Suprapubic skin (tissue), 4 donors: ENCODE measurements around the gene ABCB11. TPM values are rescaled to one million over a fixed set of nuclear protein-coding genes. Genes with fewer than 3 reads are reported as not detected.

Experiments
- DNase-seq, 2 donors: peaks; one replicate each; pipeline ENCODE4 v3.0.0-alpha.2; 2019; ENCODE audit warnings: low spot score in 2 of 2
- H3K27ac ChIP-seq: fragments of 200-600 bp; sonication (generic); one replicate; pipeline ENCODE4 v1.5.1; 2019
- H3K27me3 ChIP-seq: fragments of 200-600 bp; sonication (generic); one replicate; pipeline ENCODE4 v1.5.1; 2019
- H3K36me3 ChIP-seq: fragments of 200-600 bp; sonication (generic); one replicate; pipeline ENCODE4 v1.5.1; 2019
- H3K4me1 ChIP-seq: fragments of 200-600 bp; sonication (generic); one replicate; pipeline ENCODE4 v1.5.1; 2019
- H3K4me3 ChIP-seq: fragments of 200-600 bp; sonication (generic); one replicate; pipeline ENCODE4 v1.5.1; 2019; ENCODE audit warnings: mild to moderate bottlenecking
- H3K9me3 ChIP-seq: fragments of 200-600 bp; sonication (generic); one replicate; pipeline ENCODE4 v1.5.1; 2019
- CTCF ChIP-seq, 2 donors: fragments of 200-600 bp in 1 of 2; fragments of 450-650 bp in 1 of 2; sonication (generic) in 1 of 2; IDR thresholded peaks; one replicate each; pipeline ENCODE4 v1.5.1; 2016 to 2019; ENCODE audit warnings: antibody characterized with exemption in 2 of 2, mild to moderate bottlenecking in 1 of 2, moderate library complexity in 1 of 2
- EP300 ChIP-seq: sonication (generic); formaldehyde crosslinking; IDR thresholded peaks from one replicate; pipeline ENCODE4 v1.6.1; 2017; ENCODE audit warnings: antibody characterized with exemption
- POLR2A ChIP-seq, 2 donors: fragments of 450-650 bp; IDR thresholded peaks; one replicate each; pipeline ENCODE4 v1.6.1; 2017; ENCODE audit warnings: antibody characterized with exemption in 2 of 2, mild to moderate bottlenecking in 2 of 2, moderate library complexity in 2 of 2
- POLR2AphosphoS5 ChIP-seq, 3 donors: sonication (generic); formaldehyde crosslinking; IDR thresholded peaks; one replicate each; pipeline ENCODE4 v1.6.1; 2017; ENCODE audit warnings: antibody characterized with exemption in 3 of 3
- whole genome bisulfite sequencing: methylation state at CpG from one replicate; pipeline ENCODE4 v1.1.5; 2018; 5-methylcytosine and 5-hydroxymethylcytosine counted together
- total RNA-seq, 4 donors: library from RNA; depleted of rRNA; stranded (reverse); fragments of >200 nt; gene quantifications; one replicate each; pipeline ENCODE4 v1.1.0, GENCODE V29; 2016

ABCB11 gene
- total RNA-seq, 4 donors from 2014 or later: 0.21 to 1.7 (median 0.28) TPM

- DNase-seq: no peak
- no peak overlapping the region for H3K27ac ChIP-seq
- no peaks in the 10 kb centered on the region for H3K9me3 ChIP-seq
- WGBS: 70% methylated on average over 4 of the region's 4 CpGs
- H3K27me3 ChIP-seq: no peaks in the 10 kb centered on the region
- TF ChIP-seq EP300 (no peak), POLR2A (IDR thresholded peaks at IDR 0.05) (no peak), CTCF (IDR thresholded peaks at IDR 0.05) (no peak)
- H3K4me3 ChIP-seq: no peak overlapping the region
- no peaks in the 10 kb centered on the region for H3K4me1 ChIP-seq
- H3K36me3 ChIP-seq: no peaks in the 10 kb centered on the region
Observed at GRCh38 chr2:168896783-168897182, 134.3 kb downstream of the ABCB11 start.

GRCh38 chr2:168895771-168896170, 135.4 kb downstream of the ABCB11 start:
- no peaks in the 10 kb centered on the region for H3K36me3 ChIP-seq
- DNase-seq: no peak
- H3K4me3 ChIP-seq: no peak overlapping the region
- H3K27me3 ChIP-seq: no peaks in the 10 kb centered on the region
- H3K4me1 ChIP-seq: no peaks in the 10 kb centered on the region
- no peaks in the 10 kb centered on the region for H3K9me3 ChIP-seq
- no peak overlapping the region for H3K27ac ChIP-seq
- TF ChIP-seq POLR2AphosphoS5 (IDR thresholded peaks at IDR 0.05) (no peak), EP300 (no peak), CTCF (IDR thresholded peaks at IDR 0.05) (no peak), POLR2A (IDR thresholded peaks at IDR 0.05) (no peak)

- no peaks in the 10 kb centered on the region for H3K9me3 ChIP-seq
- TF ChIP-seq POLR2AphosphoS5 (IDR thresholded peaks at IDR 0.05): no peak
Observed at GRCh38 chr2:168894720-168895119, 136.4 kb downstream of the ABCB11 start.

GRCh38 chr2:168894101-168894500, 137.0 kb downstream of the ABCB11 start:
- no peak for DNase-seq
- Histone ChIP-seq H3K36me3 (no peaks in the 10 kb centered on the region), H3K4me3 (no peak overlapping the region), H3K4me1 (peaks cover 6% of the 10 kb centered on the region), H3K27me3 (no peaks in the 10 kb centered on the region), H3K9me3 (no peaks in the 10 kb centered on the region), H3K27ac (no peak overlapping the region)
- TF ChIP-seq EP300 (no peak), CTCF (IDR thresholded peaks at IDR 0.05) (no peak), POLR2AphosphoS5 (IDR thresholded peaks at IDR 0.05) (no peak), POLR2A (IDR thresholded peaks at IDR 0.05) (no peak)
- WGBS: 80% methylated on average over 1 of the region's 1 CpG

More at GRCh38 chr2:168894720-168895119, 136.4 kb downstream of the ABCB11 start:
- Histone ChIP-seq H3K36me3 (no peaks in the 10 kb centered on the region), H3K27ac (no peak overlapping the region), H3K27me3 (no peaks in the 10 kb centered on the region), H3K4me1 (peaks cover 4% of the 10 kb centered on the region), H3K4me3 (no peak overlapping the region)
- DNase-seq: no peak

GRCh38 chr2:168892327-168892726, 138.8 kb downstream of the ABCB11 start:
- no peak for DNase-seq
- no peaks in the 10 kb centered on the region for H3K36me3 ChIP-seq
- H3K9me3 ChIP-seq: no peaks in the 10 kb centered on the region
- H3K4me1 ChIP-seq: peaks cover 6% of the 10 kb centered on the region
- TF ChIP-seq CTCF (IDR thresholded peaks at IDR 0.05): no peak
- TF ChIP-seq POLR2AphosphoS5 (IDR thresholded peaks at IDR 0.05): no peak
- no peak for TF ChIP-seq POLR2A (IDR thresholded peaks at IDR 0.05)
- no peak for TF ChIP-seq EP300
- no peaks in the 10 kb centered on the region for H3K27me3 ChIP-seq
- WGBS: 81% methylated on average over 3 of the region's 3 CpGs
- H3K4me3 ChIP-seq: no peak overlapping the region
- no peak overlapping the region for H3K27ac ChIP-seq

- peak in 1 of 3 donors; percentile 76 for TF ChIP-seq POLR2AphosphoS5 (IDR thresholded peaks at IDR 0.05)
- TF ChIP-seq CTCF (IDR thresholded peaks at IDR 0.05): no peak
- no peak for TF ChIP-seq POLR2A (IDR thresholded peaks at IDR 0.05)
- TF ChIP-seq EP300: no peak
- Histone ChIP-seq H3K36me3 (no peaks in the 10 kb centered on the region), H3K27ac (no peak within 1 kb of the TSS), H3K9me3 (no peaks in the 10 kb centered on the region), H3K4me3 (peak within 1 kb of the TSS; percentile 61), H3K4me1 (peaks cover 6% of the 10 kb centered on the region), H3K27me3 (no peaks in the 10 kb centered on the region)
- DNase-seq: peak; percentile 87 to 90
- under 1% methylated on average over 26 of the region's 38 CpGs for WGBS
Observed at GRCh38 chr2:168890006-168890782, 140.9 kb downstream of the ABCB11 start, which contains the start of gene SPC25. TSS of gene SPC25 (minus strand) at chr2:168890430. CDS start at chr2:168889519, 911 bp downstream.
